NCI-H2029 (cell line): Measurements from ENCODE around the gene EME2.
"Not testable (repeated sequence)": the region's sequence is repeated elsewhere in the genome, so short reads cannot be mapped to it uniquely, and the experiment has no call there.

Experiments
- DNase-seq: peaks from one replicate; lab custom pipeline; 2025; lab: John Stamatoyannopoulos, UW

Gene EME2

DNA sequence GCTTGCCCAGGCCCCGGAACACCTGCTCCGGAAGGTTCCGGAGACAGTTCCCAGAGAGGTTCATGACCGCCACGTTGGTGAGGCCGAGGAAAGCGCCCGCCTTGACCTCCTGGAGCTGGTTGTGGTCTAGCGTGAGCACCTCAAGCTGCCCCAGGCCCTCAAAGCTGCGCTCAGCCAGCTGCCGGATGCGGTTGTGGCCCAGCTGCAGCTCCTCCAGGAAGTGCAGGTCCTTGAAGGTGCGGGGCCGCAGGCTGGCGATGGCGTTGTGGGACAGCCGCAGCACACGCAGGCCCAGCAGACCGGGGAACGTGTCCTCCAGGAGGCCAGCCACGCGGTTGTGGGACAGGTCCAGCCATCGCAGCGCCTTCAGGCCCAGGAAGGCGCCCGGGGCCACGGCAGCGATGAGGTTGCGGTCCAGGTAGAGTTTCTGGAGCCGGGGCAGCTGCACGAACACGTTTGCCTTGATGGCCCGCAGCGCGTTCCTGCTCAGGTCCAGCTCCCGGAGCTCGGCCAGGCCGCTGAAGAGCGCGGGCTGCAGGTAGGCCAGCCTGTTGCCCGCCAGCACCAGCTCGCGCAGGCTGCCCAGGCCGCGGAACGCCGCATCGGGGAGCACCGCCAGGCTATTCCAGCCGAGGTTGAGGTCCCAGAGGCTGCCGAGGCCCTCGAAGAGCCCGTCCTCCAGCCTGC lies 18.8 kb downstream of the EME2 start:
- DNase-seq, result no peak

DNA sequence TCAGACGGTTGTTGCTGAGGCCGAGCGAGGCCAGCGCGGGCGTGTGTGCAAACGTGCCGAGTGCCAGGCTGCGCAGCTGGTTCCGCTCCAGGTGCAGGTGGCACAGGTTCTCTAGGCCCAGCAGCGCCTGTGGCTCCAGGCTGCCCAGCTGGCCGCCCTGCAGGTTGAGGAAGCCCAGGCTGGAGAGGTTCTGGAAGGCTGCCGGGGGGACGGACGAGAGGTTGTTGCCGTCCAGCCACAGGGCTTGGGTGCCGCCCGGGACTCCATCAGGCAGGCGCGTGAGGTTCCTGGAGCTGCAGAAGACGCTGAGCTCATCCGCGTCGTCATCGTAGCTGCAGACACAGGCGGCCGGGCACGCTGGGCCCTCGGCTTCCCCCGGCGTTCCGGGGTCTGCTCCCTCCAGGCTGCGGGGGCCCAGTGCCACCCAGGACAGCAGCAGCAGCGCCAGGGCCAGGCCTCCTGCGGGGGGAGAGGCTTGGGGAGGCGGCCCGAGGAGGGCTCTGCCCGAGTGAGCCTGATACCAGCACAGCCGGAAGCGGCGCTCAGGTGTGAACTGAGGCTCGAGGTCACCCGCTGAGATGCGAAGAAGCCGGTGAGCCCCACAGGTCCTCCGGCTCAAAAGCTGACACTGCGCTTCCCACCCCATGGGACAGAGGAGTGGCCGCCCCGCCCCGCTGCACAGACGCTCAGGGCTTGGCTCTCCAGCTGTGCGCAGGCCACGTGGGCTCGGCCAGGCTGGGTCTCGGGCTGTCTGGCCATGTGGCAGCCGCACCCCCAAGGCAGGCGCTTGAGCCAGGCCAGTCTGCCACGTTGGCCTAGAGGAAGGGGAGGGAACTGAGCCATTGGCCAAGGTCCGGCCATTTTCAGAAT lies 19.6 kb downstream of the EME2 start:
- DNase-seq, result no peak

DNA sequence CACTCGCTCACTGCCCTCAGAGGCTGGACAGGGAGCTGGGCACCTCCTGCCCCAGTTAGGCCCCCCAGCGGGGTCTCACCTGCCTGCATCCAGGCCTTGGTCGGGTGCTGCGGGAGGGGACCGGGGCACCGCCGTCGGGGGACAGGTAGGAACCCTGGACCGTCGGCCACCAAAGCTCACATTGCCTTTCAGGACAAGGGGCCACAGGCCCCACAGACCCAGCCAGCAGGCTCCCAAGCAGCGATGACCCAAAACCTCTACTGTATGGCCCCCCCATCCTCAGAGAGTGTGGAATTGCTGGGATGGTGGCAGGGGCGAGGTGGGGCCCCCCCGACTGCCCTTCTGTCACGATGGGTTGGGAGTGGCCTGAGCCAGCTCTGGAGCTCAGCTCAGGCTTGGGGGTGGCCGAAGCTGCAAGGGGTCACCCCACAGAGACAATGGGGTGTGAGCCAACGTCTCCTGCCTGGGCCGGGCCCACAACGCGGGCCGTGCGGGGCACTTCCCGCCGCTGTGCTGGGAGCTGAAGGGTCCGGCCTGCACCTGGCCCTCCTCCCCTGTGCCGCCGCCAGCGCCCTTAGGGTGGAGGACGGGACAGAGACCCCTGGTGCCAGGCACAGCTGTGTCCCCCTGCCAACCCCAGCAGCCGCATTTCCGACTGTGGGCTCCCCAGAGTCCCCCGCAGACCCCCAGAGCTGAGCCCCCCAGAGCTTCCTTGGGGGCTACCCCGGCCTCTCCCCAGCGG lies 20.4 kb downstream of the EME2 start:
- DNase-seq, result no peak

DNA sequence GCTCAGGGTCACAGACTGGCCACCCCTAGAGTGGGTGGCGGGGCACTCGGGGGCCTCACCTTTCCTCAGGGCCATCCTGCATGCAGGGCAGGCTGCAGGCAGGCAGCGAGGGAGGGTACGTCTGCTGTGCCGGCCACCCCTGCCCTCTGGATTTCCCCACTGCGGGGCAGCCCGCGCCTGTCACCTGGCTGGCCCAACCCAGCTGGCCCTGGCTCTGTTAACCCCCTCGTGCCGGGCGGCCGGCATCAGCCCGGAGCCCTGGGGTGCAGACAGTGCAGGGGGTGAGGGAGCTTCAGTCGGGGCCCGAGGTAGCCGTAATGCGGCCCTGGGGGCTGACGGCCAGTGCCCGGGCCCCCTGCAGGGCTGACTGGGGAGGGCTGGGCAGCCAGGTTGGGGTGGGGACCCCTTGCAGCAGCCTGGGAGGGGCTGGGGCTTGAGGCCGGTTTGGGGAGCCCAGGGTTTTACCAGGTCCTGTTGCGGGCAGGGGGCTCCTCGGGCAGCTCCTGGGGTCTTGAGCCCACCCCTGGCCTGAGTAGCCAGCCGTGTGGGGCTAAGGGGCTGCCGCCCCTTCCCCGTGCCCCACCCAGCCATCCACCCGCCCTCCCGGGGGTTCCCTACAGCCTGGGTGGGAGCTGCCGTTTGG lies 21.1 kb downstream of the EME2 start, which contains the start of gene IGFALS:
TSS of gene IGFALS (minus strand) at position 128 of the 643 bp plus-strand sequence. CDS start at position 75, 53 bp downstream.
- no peak for DNase-seq

DNA sequence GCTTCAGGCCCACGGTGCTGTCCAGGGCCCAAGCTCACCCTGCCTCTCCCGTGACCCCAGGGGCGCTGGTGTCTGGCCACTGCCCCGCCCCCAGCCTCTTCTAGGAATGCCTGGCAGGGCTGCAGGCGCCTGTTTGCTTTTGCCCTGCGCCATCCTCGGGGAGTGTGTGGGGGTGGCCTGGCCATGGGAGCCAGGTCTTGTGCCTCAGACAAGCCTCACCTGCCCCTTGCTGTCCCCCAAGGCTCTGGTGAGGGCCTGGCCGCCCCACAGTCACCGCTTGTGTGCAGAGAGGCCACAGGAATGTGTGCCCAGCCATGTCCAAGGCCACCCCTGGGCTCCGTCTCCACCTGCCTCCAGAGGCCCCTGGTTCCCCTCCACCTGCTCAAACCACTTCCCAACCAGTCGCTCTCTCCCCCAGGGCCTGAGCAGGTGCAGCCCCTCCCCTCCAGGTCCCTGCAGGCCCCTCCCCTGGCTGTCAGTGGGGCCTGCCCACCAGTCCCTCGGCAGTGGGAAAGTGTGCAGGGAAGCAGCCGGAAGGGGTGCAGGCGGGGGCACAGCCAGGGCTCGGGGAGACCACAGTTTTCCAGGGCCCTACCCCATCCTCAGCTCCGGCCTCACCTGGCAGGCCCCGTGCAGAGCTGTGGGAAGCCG lies 21.7 kb downstream of the EME2 start:
- no peak for DNase-seq

DNA sequence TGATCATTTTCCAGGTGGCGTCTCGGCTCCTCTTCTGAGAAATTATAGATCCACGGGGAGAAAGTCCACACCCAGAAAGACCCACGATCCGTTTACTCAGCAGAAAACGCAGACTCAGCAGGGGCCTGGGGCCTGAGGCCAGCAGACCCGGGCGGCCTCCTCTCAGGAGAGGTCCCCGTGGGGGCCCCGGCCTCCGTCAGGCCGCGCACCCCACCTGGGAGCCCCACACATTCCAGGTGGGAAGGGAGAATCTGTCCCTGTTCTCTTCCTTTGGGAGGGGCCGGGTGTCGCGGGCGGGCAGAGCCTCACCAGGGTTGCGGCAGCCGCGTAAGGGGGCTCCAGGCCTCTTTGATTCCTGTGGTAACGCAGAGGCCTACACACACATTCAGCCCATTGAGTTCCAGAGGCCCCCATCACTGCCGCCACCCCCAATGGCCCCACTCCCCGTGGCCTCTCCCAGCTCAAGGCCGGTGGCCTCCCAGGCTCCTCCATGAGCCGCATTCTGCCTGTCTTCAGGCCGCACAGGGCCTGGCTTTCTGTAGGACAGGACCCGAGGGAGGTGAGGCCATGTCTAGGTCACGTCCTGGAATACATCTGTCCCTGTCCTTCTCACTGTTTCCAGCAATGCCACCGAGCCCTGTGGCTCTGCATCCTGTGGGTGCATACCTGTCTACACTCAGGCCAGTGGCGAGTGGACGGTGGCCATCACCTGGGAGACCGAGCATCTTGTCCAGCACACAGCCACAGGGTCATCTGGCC lies 22.5 kb downstream of the EME2 start:
- DNase-seq, result no peak

DNA sequence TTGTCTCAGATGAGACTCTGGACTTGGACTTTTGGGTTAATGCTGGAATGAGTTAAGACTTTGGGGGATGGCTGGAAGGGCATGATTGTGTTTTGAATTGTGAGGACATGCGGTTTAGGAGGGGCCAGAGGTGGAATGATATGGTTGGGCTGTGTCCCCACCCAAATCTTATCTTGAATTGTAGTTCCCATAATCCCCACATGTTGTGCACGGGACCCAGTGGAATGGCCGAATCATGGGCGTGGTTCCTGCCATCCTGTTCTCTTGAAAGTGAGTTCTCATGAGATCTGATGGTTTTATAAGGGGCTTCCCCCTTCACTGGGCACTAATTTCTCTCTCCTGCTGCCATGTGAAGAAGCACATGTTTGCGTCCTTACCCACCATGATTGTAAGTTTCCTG lies 26.7 kb downstream of the EME2 start:
- not testable (repeated sequence) for DNase-seq

DNA sequence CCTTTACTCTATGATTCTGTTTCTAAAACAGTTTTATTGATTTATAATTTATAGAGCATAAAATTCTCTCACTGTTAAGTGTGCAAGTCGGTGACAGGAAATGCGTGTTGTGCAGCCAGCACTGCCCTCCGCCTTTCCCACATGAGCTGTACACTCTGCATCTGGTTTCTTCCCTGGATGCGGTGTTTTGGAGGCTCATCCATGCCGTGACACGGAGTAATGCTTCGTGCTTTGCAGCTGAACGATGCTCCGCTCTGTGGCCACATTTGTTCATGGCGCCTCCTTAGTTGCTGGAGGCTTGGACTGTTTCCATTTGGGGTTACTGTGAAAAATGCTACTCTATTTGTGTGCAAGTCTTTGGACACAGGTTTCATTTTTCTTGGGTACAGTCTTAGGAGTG lies 28.1 kb downstream of the EME2 start:
- DNase-seq, result no peak

DNA sequence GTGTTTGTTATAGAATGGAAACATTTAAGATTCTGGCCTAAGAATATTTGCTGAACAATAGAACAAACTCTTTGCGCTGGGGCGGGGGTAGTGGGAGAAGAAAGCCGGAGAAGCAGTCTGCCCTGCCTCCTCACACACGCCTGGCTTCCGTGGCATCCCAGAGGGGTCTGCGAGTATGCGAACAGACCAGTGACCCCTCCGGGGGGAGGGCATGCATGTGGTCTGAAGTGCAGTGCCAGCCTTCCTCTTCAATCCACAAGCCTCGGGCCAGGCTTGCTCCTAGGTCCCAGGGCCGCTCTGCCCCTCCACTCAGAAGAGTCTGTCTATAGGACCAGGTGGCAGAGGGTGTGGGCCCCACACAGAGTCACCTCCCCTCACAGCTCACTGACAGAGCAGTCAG lies 35.0 kb downstream of the EME2 start:
- DNase-seq, result no peak

DNA sequence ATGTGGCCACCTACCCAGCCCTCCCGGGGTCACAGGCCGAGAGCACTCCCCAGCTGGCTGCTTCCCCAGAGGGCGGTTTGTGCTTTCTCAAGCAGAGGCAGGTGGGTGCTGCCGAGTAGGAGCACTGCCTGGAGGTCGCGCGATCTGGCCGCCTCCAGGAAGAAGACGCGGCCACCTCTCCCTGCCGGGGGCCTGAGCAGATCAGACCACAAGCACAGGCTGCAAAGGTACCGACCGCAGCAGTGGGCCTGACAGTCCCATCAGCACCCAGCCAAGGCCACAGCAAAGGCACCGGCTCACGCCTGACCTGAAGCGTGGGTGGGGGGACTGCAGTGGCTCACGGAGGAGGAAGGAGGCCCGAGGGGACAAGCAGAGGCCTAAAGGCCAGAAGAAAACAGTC lies 36.1 kb downstream of the EME2 start:
- DNase-seq, result no peak

DNA sequence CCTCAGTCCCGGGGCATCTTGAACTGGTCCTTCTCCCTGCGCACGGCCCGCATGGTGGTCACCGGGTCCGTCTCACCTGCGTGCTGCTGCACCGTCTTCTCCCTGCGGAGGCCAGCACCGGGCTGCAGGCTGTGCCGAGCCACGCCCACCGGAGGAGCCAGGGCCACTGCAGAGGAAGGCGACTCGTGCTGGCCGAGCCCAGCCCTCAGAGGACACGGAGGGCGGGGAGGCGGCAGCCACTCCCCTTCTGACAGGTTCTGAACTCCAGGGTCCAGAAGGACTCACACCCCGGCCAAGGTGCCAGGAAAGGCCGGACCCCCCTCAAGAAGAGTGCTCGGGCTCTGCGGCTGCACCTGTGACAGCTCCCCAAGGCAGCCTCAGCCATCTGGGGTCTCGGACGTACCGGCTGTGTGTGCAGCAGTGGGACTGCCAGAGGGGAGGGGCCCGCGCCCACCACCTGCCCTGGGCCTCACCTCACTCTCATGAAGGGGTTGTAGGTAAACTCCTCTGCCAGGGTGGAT lies 36.7 kb downstream of the EME2 start:
- DNase-seq, result no peak

DNA sequence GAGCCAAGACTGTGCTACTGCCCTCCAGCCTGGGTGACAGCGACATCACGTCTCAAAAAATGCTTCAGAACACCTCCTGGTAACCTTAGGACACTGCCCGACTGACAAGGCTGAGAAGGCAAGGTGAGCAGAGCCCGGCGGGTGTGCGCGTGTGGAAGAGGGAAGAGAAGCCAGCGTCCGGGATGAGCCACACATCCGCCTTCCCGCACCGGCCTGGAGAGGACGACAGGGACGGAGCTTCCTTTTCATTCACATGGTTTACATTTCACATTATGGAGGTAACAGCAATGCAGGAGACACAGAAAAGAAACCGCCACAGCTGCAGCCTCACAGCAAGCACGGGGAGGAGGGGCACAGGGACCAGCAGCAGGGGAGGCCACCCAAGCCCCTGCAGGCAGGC lies 37.5 kb downstream of the EME2 start:
- DNase-seq, result no peak

DNA sequence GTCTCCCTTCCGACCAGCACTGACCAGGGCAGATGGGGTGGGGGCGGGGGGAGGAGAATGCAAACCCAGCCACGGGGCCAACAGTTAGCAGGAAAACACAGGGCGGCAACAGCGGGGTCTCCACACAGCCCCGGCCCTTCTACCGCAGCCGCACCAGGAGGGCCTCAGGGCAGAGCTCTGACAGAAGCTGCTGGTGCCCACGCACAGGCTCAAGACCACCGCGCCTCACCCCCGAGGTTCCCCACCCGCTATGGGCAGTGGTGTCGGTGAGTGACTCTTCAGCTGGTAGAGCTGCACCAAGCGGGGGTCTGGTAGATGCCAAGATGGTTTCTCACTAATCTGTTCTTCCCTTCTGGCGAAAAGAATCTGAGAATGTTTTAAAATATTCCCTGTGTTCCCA lies 37.9 kb downstream of the EME2 start:
- DNase-seq, result no peak

DNA sequence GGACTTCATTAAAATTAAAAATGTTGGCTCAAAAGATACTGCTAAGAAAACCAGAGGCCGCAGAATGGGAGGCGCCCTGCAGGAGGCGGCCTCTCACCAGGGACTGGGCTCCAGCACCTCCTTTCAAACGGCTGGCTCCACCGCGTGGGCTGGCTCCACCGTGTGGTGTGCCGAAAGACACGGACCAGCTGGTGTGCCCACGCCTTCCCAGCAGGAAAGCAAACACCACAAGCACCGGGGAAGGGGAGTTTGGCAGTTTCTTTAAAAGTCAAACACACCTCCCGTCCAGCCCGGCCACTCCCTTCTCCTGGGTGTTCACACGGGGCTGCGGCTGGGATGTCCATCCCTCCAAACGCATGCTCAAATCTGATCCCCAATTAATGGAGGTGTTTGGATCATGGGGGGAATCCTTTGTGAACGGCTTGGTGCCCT lies 40.1 kb downstream of the EME2 start:
- no peak for DNase-seq

DNA sequence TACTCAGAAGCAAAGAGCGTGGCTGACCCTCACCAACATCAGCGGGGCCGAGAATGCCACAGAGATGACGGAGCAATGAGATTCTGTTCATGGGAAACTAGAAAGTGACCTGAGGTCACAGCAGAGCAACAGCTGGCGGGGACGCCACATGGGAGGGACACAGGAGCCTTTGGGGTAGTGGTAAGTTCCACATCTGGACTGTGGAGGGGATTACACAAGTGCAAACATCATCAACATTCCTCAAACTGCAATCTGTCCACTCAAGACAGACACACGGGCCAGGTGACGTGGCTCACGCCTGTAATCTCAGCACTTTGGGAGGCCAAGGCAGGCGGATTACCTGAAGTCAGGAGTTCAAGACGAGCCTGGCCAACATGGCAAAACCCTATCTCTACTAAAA lies 42.9 kb downstream of the EME2 start:
- DNase-seq, result no peak

DNA sequence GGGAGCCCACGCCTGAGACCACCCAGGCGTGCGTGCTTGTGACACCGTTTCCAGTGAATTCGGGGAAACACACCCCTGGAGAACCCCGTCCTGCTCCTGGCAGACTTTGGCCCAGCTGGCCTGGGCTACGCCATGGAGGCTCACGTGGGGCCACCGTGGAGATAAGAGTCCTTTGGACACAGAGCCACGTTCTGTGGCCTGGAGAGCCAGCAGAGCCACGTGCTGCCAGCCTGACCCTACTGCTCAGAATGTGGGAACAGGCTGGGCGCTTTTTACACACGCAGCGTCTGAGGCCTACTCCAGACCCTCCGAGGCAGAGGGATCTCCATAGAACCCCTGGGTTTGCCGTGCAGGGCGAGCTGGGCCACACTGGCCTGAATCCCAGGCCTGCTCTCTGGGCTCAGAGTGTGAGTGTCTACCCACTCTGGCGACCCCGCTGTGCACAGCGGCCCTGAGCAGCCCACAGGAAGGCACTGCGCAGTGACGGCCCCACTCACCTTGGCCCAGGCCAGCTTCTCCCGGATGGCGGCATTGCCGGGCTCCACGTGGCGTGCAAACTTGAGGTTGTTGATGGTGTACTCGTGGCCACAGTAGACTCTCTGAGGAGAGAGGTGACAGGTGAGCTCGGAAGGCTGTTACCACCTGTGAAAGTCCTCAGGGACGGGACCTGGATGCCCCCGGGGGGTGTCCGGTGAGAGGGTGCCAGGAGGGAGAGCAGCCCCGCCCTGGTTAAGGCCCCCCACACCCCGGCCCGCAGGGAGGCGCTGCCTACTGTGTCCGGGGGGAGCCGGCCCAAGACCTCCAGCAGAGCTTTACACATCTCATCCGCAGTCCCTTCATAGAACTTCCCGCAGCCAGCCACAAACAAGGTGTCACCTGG lies 44.0 kb downstream of the EME2 start:
- DNase-seq, result no peak

DNA sequence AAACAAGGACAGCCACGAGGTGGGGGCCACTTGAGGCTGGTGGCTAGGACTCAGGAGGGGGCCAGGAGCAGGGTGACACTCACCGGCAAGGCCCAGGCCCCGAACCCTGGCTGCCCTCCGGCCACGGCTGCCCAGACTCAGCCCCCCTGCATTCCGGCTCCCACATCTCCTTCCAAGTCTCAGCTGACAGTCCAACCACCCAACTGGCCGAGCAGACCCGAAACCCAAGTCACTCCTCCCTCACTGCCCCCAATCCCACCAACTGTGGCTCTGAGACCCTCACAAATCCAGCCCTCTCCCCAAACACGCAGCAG lies 44.6 kb downstream of the EME2 start:
- DNase-seq, result no peak

DNA sequence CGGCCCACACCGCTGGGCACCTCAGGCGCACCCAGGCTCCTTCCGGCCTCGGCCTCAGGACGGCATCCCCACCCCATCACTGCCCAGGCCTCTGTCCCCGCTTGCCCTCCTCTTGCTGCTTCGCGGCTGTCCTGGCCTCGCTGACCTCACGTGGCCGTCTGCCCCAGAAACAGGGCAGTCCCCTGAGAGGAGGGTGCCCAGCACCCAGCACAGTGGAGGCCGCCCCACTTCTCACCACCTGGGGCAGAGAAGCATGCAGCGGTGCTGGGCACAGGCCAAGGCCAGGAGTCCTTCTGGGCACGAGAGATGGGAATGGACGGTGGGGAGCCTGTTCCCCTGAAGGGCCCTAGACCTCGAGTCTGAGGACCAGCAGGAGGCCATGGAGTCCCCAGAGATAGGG lies 45.1 kb downstream of the EME2 start:
- DNase-seq, result no peak

DNA sequence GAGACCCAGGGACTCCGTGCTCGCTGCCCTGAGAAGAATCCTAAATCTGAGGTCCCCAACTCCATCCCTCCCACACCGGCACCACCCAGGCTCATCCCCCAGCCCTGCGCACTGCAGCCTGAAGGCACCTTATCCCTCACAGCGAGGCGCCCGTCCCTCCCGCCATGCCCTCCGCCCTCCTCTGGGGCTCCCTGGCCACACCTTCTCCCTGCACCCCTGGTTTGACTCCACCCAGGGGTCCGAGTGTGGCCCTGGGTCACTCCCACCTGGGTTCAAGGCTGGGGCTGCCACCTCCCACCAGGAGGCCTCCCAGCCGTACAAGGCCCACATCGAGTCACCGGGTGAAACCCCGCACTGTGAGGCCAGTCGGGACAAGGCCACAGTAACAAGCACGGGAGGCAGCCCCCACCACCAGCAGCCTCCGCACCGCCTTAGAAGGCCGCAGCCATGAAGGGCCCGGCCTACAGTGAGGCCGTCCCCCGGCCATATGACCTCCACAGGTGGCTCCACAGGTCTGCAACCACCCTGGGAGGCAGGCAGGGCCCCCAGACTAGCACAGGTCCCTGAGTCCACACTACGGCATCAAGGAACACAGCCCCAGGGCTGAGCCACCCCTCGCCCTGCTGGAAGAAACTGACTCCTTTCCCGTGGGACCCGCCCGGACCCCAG lies 45.7 kb downstream of the EME2 start:
- no peak for DNase-seq
